Mucosa of rectum (tissue), 2 donors: ENCODE results near the gene MTO1.
"Not testable (repeated sequence)": the region's sequence is repeated elsewhere in the genome, so short reads cannot be mapped to it uniquely, and the experiment has no call there.

Experiments used
- H3K27ac ChIP-seq, 2 donors: one replicate each; pipeline ENCODE4 v1.7.0; 2013; ENCODE audit warnings: inconsistent platforms in 2 of 2, low read depth in 2 of 2, low read length in 2 of 2
- H3K27me3 ChIP-seq, 2 donors: one replicate each; pipeline ENCODE4 v1.7.0; 2013; ENCODE audit warnings: low read length in 2 of 2; ENCODE audit not compliant: control insufficient read depth in 2 of 2, insufficient read depth in 2 of 2
- H3K36me3 ChIP-seq, 2 donors: one replicate each; pipeline ENCODE4 v1.7.0; 2013; ENCODE audit warnings: low read length in 2 of 2; ENCODE audit not compliant: control insufficient read depth in 2 of 2, insufficient read depth in 2 of 2
- H3K4me1 ChIP-seq, 2 donors: one replicate each; pipeline ENCODE4 v1.7.0; 2013; ENCODE audit warnings: low read length in 2 of 2, mild to moderate bottlenecking in 1 of 2; ENCODE audit not compliant: control insufficient read depth in 2 of 2, insufficient read depth in 2 of 2
- H3K4me3 ChIP-seq, 2 donors: one replicate each; pipeline ENCODE4 v1.7.0; 2013; ENCODE audit warnings: low read length in 2 of 2
- H3K9ac ChIP-seq, 2 donors: one replicate each; pipeline ENCODE4 v1.7.0; 2013; ENCODE audit warnings: low read length in 2 of 2, low read depth in 1 of 2, mild to moderate bottlenecking in 1 of 2
- H3K9me3 ChIP-seq, 2 donors: one replicate each; pipeline ENCODE4 v1.7.0; 2013; ENCODE audit warnings: low read length in 2 of 2; ENCODE audit not compliant: control insufficient read depth in 2 of 2
- donor health status: healthy.
- donor health status: Normal muscosa, but diverticular disease.

MTO1 gene

GRCh38 chr6:73515204-73515655, 53.7 kb downstream of the MTO1 start:
- H3K4me1 ChIP-seq = peaks cover 18% of the 10 kb centered on the region in 2 donors
- no peaks in the 10 kb centered on the region for H3K27me3 ChIP-seq
- H3K27ac ChIP-seq = peak overlapping the region in 1 of 2 donors; percentile 2
- no peak overlapping the region for H3K9ac ChIP-seq
- H3K9me3 ChIP-seq = no peaks in the 10 kb centered on the region
- peaks cover 40 to 47% of the 10 kb centered on the region in 2 donors for H3K36me3 ChIP-seq
- H3K4me3 ChIP-seq = no peak overlapping the region

GRCh38 chr6:73516514-73517489, 55.3 kb downstream of the MTO1 start:
- H3K9ac ChIP-seq = no peak overlapping the region
- H3K36me3 ChIP-seq = peaks cover 40 to 47% of the 10 kb centered on the region in 2 donors
- peak overlapping the region in 1 of 2 donors; percentile 37 for H3K4me3 ChIP-seq
- H3K4me1 ChIP-seq = peaks cover 18% of the 10 kb centered on the region in 2 donors
- H3K27ac ChIP-seq = no peak overlapping the region
- H3K27me3 ChIP-seq = no peaks in the 10 kb centered on the region
- H3K9me3 ChIP-seq = no peaks in the 10 kb centered on the region

- H3K4me1 ChIP-seq = peaks cover 27% of the 10 kb centered on the region in 2 donors
- H3K27me3 ChIP-seq, H3K9me3 ChIP-seq: not testable (repeated sequence)
- H3K9ac ChIP-seq = peak overlapping the region; percentile 36 to 58
- H3K4me3 ChIP-seq = peak overlapping the region; percentile 18 to 56
- H3K36me3 ChIP-seq = peaks cover 40 to 47% of the 10 kb centered on the region in 2 donors
- H3K27ac ChIP-seq = peak overlapping the region in 1 of 2 donors; percentile 49
These were observed 56.8 kb downstream of the MTO1 start for GRCh38 chr6:73518100-73518981.

GRCh38 chr6:73518982-73519881, 57.7 kb downstream of the MTO1 start:
- H3K9me3 ChIP-seq, H3K27me3 ChIP-seq: not testable (repeated sequence)
- Histone ChIP-seq H3K36me3 (peaks cover 40 to 47% of the 10 kb centered on the region in 2 donors), H3K27ac (peak overlapping the region; percentile 98 to 100), H3K4me1 (peaks cover 27 to 31% of the 10 kb centered on the region in 2 donors), H3K9ac (peak overlapping the region; percentile 89 to 99), H3K4me3 (peak overlapping the region; percentile 78 to 97)

GRCh38 chr6:73519926-73520687, 58.6 kb downstream of the MTO1 start:
- peaks cover 40 to 42% of the 10 kb centered on the region in 2 donors for H3K36me3 ChIP-seq
- peak overlapping the region; percentile 89 to 99 for H3K9ac ChIP-seq
- H3K27ac ChIP-seq = peak overlapping the region; percentile 98 to 100
- H3K4me1 ChIP-seq = peaks cover 27 to 31% of the 10 kb centered on the region in 2 donors
- no peaks in the 10 kb centered on the region for H3K9me3 ChIP-seq
- peak overlapping the region; percentile 78 to 97 for H3K4me3 ChIP-seq
- no peaks in the 10 kb centered on the region for H3K27me3 ChIP-seq

- Histone ChIP-seq H3K36me3 (peaks cover 36 to 37% of the 10 kb centered on the region in 2 donors), H3K4me3 (peak within 1 kb of the TSS; percentile 78 to 97), H3K27me3 (no peaks in the 10 kb centered on the region), H3K4me1 (peaks cover 27 to 31% of the 10 kb centered on the region in 2 donors), H3K27ac (peak within 1 kb of the TSS; percentile 98 to 100), H3K9ac (peak within 1 kb of the TSS; percentile 92 to 99), H3K9me3 (no peaks in the 10 kb centered on the region)
These were observed 59.3 kb downstream of the MTO1 start, which contains the start of gene EEF1A1 for GRCh38 chr6:73520688-73521350. EEF1A1 (minus strand) TSS chr6:73521032; CDS start chr6:73520026, 1,006 bp downstream.

GRCh38 chr6:73521351-73521985, 59.9 kb downstream of the MTO1 start:
- peak overlapping the region; percentile 98 to 100 for H3K27ac ChIP-seq
- peaks cover 26 to 31% of the 10 kb centered on the region in 2 donors for H3K4me1 ChIP-seq
- H3K36me3 ChIP-seq = peaks cover 30 to 33% of the 10 kb centered on the region in 2 donors
- H3K9ac ChIP-seq = peak overlapping the region; percentile 92 to 95
- H3K9me3 ChIP-seq = no peaks in the 10 kb centered on the region
- H3K27me3 ChIP-seq = no peaks in the 10 kb centered on the region
- H3K4me3 ChIP-seq = peak overlapping the region; percentile 78 to 97

- Histone ChIP-seq H3K4me3 (peak overlapping the region; percentile 83 to 87), H3K4me1 (peaks cover 16 to 20% of the 10 kb centered on the region in 2 donors), H3K9ac (peak overlapping the region; percentile 91 to 98), H3K27me3 (no peaks in the 10 kb centered on the region), H3K9me3 (no peaks in the 10 kb centered on the region), H3K36me3 (peaks cover 12 to 15% of the 10 kb centered on the region in 2 donors), H3K27ac (peak overlapping the region; percentile 98 to 100)
These were observed 62.0 kb downstream of the MTO1 start for GRCh38 chr6:73523434-73524123.
